Large intestine (tissue), 3 donors: ENCODE results near the gene PTTG1IP2. TPM values are rescaled to one million over a fixed set of nuclear protein-coding genes. Genes with fewer than 3 reads are reported as not detected.
A peak's percentile ranks its signal among the peaks of the same experiment; 100 is the strongest.
"Not testable (repeated sequence)": the region's sequence is repeated elsewhere in the genome, so short reads cannot be mapped to it uniquely, and the experiment has no call there.

Experiments
- DNase-seq, 2 donors: peaks; one replicate each; pipeline versions ENCODE4 v3.0.0 to v3.0.0-alpha.2; 2013
- H3K27ac ChIP-seq: one replicate; pipeline ENCODE4 v1.5.1; 2013; ENCODE audit warnings: low read length
- H3K27me3 ChIP-seq: 2 replicates; pipeline ENCODE4 v1.6.1; 2013; ENCODE audit warnings: low read length; ENCODE audit not compliant: control insufficient read depth, insufficient read depth
- H3K36me3 ChIP-seq: 2 replicates; pipeline ENCODE4 v1.6.1; 2013; ENCODE audit warnings: low read length; ENCODE audit not compliant: control insufficient read depth, insufficient read depth
- H3K4me1 ChIP-seq: one replicate; pipeline ENCODE4 v1.6.1; 2013; ENCODE audit warnings: low read length; ENCODE audit not compliant: control insufficient read depth, insufficient read depth
- H3K4me3 ChIP-seq: one replicate; pipeline ENCODE4 v1.5.1; 2013; ENCODE audit warnings: low read length
- H3K9me3 ChIP-seq: one replicate; pipeline ENCODE4 v1.6.1; 2013; ENCODE audit warnings: mild to moderate bottlenecking, low read depth, low read length, moderate library complexity; ENCODE audit not compliant: control insufficient read depth
- WGBS: methylation state at CpG from one replicate; pipeline ENCODE4 v1.1.5; 2013; ENCODE audit warnings: low lambda C conversion rate; ENCODE audit not compliant: insufficient coverage; 5-methylcytosine and 5-hydroxymethylcytosine counted together
- polyA plus RNA-seq: library from polyadenylated mRNA; unstranded; fragments of 120-200 nt; gene quantifications from one replicate; pipeline ENCODE4 v1.2.1, GENCODE V29; 2013

PTTG1IP2 gene
- polyA plus RNA-seq, 1 donor = not detected

GRCh38 chr7:90453931-90454330 lies 15.5 kb upstream of the PTTG1IP2 start:
- Histone ChIP-seq H3K4me3 (no peak overlapping the region), H3K27ac (no peak overlapping the region), H3K27me3 (no peaks in the 10 kb centered on the region), H3K4me1 (no peaks in the 10 kb centered on the region), H3K9me3 (no peaks in the 10 kb centered on the region), H3K36me3 (no peaks in the 10 kb centered on the region)
- no peak for DNase-seq
- 33% methylated on average over 1 of the region's 1 CpG for WGBS

GRCh38 chr7:90455163-90456030 lies 14.0 kb upstream of the PTTG1IP2 start:
- DNase-seq = peak in 1 of 2 donors; percentile 49
- Histone ChIP-seq H3K4me1 (no peaks in the 10 kb centered on the region), H3K36me3 (no peaks in the 10 kb centered on the region), H3K9me3 (no peaks in the 10 kb centered on the region), H3K27ac (no peak overlapping the region), H3K27me3 (no peaks in the 10 kb centered on the region), H3K4me3 (no peak overlapping the region)
- WGBS = 22% methylated on average over 3 of the region's 6 CpGs

GRCh38 chr7:90458104-90458503 lies 11.3 kb upstream of the PTTG1IP2 start:
- Histone ChIP-seq H3K4me1 (no peaks in the 10 kb centered on the region), H3K36me3 (no peaks in the 10 kb centered on the region), H3K4me3 (no peak overlapping the region), H3K27me3 (no peaks in the 10 kb centered on the region), H3K27ac (no peak overlapping the region), H3K9me3 (no peaks in the 10 kb centered on the region)
- WGBS = 71% methylated on average over 1 of the region's 2 CpGs
- no peak for DNase-seq

GRCh38 chr7:90459888-90460287 lies 9.6 kb upstream of the PTTG1IP2 start:
- H3K27me3 ChIP-seq = no peaks in the 10 kb centered on the region
- WGBS = no CpG with 5 or more reads among the region's 4 CpGs
- H3K4me3 ChIP-seq = no peak overlapping the region
- H3K27ac ChIP-seq = no peak overlapping the region
- no peak for DNase-seq
- H3K4me1 ChIP-seq = no peaks in the 10 kb centered on the region
- H3K9me3 ChIP-seq = peaks cover 6% of the 10 kb centered on the region
- no peaks in the 10 kb centered on the region for H3K36me3 ChIP-seq

GRCh38 chr7:90461219-90461618 lies 8.2 kb upstream of the PTTG1IP2 start:
- no peak overlapping the region for H3K27ac ChIP-seq
- H3K4me3 ChIP-seq = no peak overlapping the region
- H3K27me3 ChIP-seq = no peaks in the 10 kb centered on the region
- no peaks in the 10 kb centered on the region for H3K36me3 ChIP-seq
- DNase-seq = peak in 1 of 2 donors; percentile 21
- H3K9me3 ChIP-seq = peaks cover 6% of the 10 kb centered on the region
- peaks cover 4% of the 10 kb centered on the region for H3K4me1 ChIP-seq

GRCh38 chr7:90463151-90463628 lies 6.2 kb upstream of the PTTG1IP2 start:
- H3K4me3 ChIP-seq, H3K27me3 ChIP-seq, H3K27ac ChIP-seq, H3K4me1 ChIP-seq, H3K36me3 ChIP-seq, H3K9me3 ChIP-seq, DNase-seq: not testable (repeated sequence)
- 85% methylated on average over 3 of the region's 4 CpGs for WGBS

- Histone ChIP-seq H3K27me3 (no peaks in the 10 kb centered on the region), H3K36me3 (no peaks in the 10 kb centered on the region)
Measured at GRCh38 chr7:90465816-90466215, 3.6 kb upstream of the PTTG1IP2 start.

GRCh38 chr7:90472805-90473540 lies 3.5 kb downstream of the PTTG1IP2 start:
- DNase-seq = no peak
- Histone ChIP-seq H3K27ac (peak overlapping the region; percentile 69), H3K36me3 (no peaks in the 10 kb centered on the region), H3K27me3 (no peaks in the 10 kb centered on the region), H3K4me3 (no peak overlapping the region), H3K4me1 (peaks cover 15% of the 10 kb centered on the region), H3K9me3 (no peaks in the 10 kb centered on the region)
- no CpG with 5 or more reads among the region's 1 CpG for WGBS

More at GRCh38 chr7:90465816-90466215, 3.6 kb upstream of the PTTG1IP2 start:
- H3K27ac ChIP-seq = no peak overlapping the region
- no peak for DNase-seq
- H3K4me3 ChIP-seq = no peak overlapping the region
- H3K4me1 ChIP-seq = peaks cover 4% of the 10 kb centered on the region
- H3K9me3 ChIP-seq = peaks cover 6% of the 10 kb centered on the region

- no peaks in the 10 kb centered on the region for H3K27me3 ChIP-seq
- H3K36me3 ChIP-seq = no peaks in the 10 kb centered on the region
- H3K27ac ChIP-seq = peak overlapping the region; percentile 69
- no peaks in the 10 kb centered on the region for H3K9me3 ChIP-seq
- peak; percentile 37 to 69 for DNase-seq
- H3K4me3 ChIP-seq = no peak overlapping the region
- H3K4me1 ChIP-seq = peaks cover 15% of the 10 kb centered on the region
Measured at GRCh38 chr7:90473814-90474213, 4.4 kb downstream of the PTTG1IP2 start.

GRCh38 chr7:90474284-90475210 lies 5.1 kb downstream of the PTTG1IP2 start:
- no CpG with 5 or more reads among the region's 2 CpGs for WGBS

More at GRCh38 chr7:90474284-90475210, 5.1 kb downstream of the PTTG1IP2 start:
- peak overlapping the region; percentile 55 for H3K27ac ChIP-seq
- DNase-seq = no peak
- peaks cover 15% of the 10 kb centered on the region for H3K4me1 ChIP-seq
- no peaks in the 10 kb centered on the region for H3K27me3 ChIP-seq
- H3K36me3 ChIP-seq = no peaks in the 10 kb centered on the region
- no peak overlapping the region for H3K4me3 ChIP-seq
- no peaks in the 10 kb centered on the region for H3K9me3 ChIP-seq
